ENCODE measurements around the gene SPP2. TPM values are rescaled to one million over a fixed set of nuclear protein-coding genes. Genes with fewer than 3 reads are reported as not detected.

SPP2 gene
- total and polyA plus RNA-seq, 2 of the 8 experiments (the other 6 are each of a cell fraction or from before 2014, with no cell fraction given), result not detected

- Histone ChIP-seq H3K23me2 (ENCODE audit: low read depth, low read length) (no peaks in the 10 kb centered on the region), H3K56ac (replicated peaks; ENCODE audit: insufficient read length, low read depth, low read length) (no peak overlapping the region), H3K27ac (ENCODE audit: low read depth, low read length) (no peak overlapping the region), H3K23ac (ENCODE audit: insufficient read length) (no peak overlapping the region), H4K20me1 (replicated peaks in 1 of 2; ENCODE audit: control insufficient read depth in 1 of 2, insufficient read depth in 2 of 2, low read length in 2 of 2) (no peaks in the 10 kb centered on the region), H2BK120ac (replicated peaks; ENCODE audit: low read depth, low read length) (no peak overlapping the region), H4K91ac (replicated peaks; ENCODE audit: insufficient read length, low read length) (no peak overlapping the region), H3K9me3 (ENCODE audit: insufficient read depth in 2 of 2, low read depth in 1 of 2, low read length in 1 of 2) (no peaks in the 10 kb centered on the region), H3K79me2 (ENCODE audit: control insufficient read depth in 1 of 2, insufficient read depth in 2 of 2, low read length in 2 of 2) (no peaks in the 10 kb centered on the region), H2BK20ac (ENCODE audit: low read length) (no peak overlapping the region), H2BK5ac (ENCODE audit: low read depth, low read length) (no peak overlapping the region), H3K4ac (replicated peaks; ENCODE audit: insufficient read length, low read depth, low read length) (no peak overlapping the region), H3K36me3 (ENCODE audit: control insufficient read depth in 2 of 4, insufficient read depth in 4 of 4, low read length in 3 of 4) (no peaks in the 10 kb centered on the region), H2BK12ac (ENCODE audit: low read depth, low read length) (no peak overlapping the region), H3K27me3 (replicated peaks in 1 of 4; ENCODE audit: control insufficient read depth in 3 of 4, extremely low read depth in 1 of 4, insufficient read depth in 3 of 4, low read length in 3 of 4) (peaks cover 0 to 1% (median 0%) of the 10 kb centered on the region in 4 experiments; a peak in 1 of 7 replicates), H3K79me1 (ENCODE audit: low read depth, low read length) (no peaks in the 10 kb centered on the region), H3K4me1 (replicated peaks in 1 of 4; ENCODE audit: control insufficient read depth in 3 of 4, insufficient read depth in 4 of 4, low read length in 3 of 4) (no peaks in the 10 kb centered on the region), H4K8ac (ENCODE audit: extremely low read depth, insufficient read depth, low read length) (no peak overlapping the region), H2BK15ac (ENCODE audit: low read length) (no peak overlapping the region), H3K18ac (ENCODE audit: extremely low read depth, low read length) (no peak overlapping the region), H2AFZ (ENCODE audit: low read length) (no peak overlapping the region), H3K4me2 (ENCODE audit: insufficient read depth in 1 of 2, low read depth in 2 of 2, low read length in 2 of 2) (no peak overlapping the region), H2AK5ac (ENCODE audit: low read depth, low read length) (no peak overlapping the region), H3K4me3 (ENCODE audit: extremely low read depth in 1 of 4, insufficient read depth in 2 of 4, low read depth in 3 of 4, low read length in 4 of 4) (no peak overlapping the region), H3K9ac (replicated peaks in 1 of 4; ENCODE audit: extremely low read depth in 1 of 4, low read depth in 3 of 4, low read length in 3 of 4) (no peak overlapping the region), H4K5ac (ENCODE audit: insufficient read length, low read depth, low read length) (no peak overlapping the region), H3K14ac (ENCODE audit: insufficient read length) (no peak overlapping the region)
- 84% methylated on average over 3 of the region's 3 CpGs; no CpG with 5 or more reads in 1 of the 2 experiments for WGBS, 2 experiments (ENCODE audit: extremely low coverage in 1 of 2, insufficient coverage in 1 of 2, insufficient read length in 1 of 2, insufficient replicate concordance in 2 of 2, low coverage in 1 of 2, low lambda C conversion rate in 2 of 2, missing lambda C conversion rate in 1 of 2)
- no peak for FAIRE-seq
- TF ChIP-seq TEAD4 (IDR thresholded peaks at IDR 0.05; ENCODE audit: low read depth, low read length) (no peak), TAF1 (IDR thresholded peaks at IDR 0.05; ENCODE audit: low read depth, low read length) (no peak), RAD21 (IDR thresholded peaks at IDR 0.05 in 1 of 2, conservative IDR thresholded peaks at IDR 0.05 in 1 of 2; ENCODE audit: low read depth in 2 of 2, low read length in 2 of 2) (no peak), EGR1 (IDR thresholded peaks at IDR 0.05; ENCODE audit: borderline replicate concordance, low read depth, low read length) (no peak), KDM5A (IDR thresholded peaks at IDR 0.05; ENCODE audit: low read length) (no peak), USF2 (IDR thresholded peaks at IDR 0.05; ENCODE audit: low read length) (no peak), CBX5 (IDR thresholded peaks at IDR 0.05; ENCODE audit: low read depth, low read length) (no peak), GTF2F1 (IDR thresholded peaks at IDR 0.05; ENCODE audit: borderline replicate concordance, low read depth, low read length) (no peak), ZNF274 (IDR thresholded peaks at IDR 0.05; ENCODE audit: borderline replicate concordance, extremely low read depth, low read length) (no peak), SP1 (IDR thresholded peaks at IDR 0.05; ENCODE audit: low read depth, low read length) (no peak), TBP (IDR thresholded peaks at IDR 0.05; ENCODE audit: low read depth, low read length) (no peak), SUZ12 (IDR thresholded peaks at IDR 0.05; ENCODE audit: low read length) (no peak), SP2 (IDR thresholded peaks at IDR 0.05; ENCODE audit: low read length) (no peak), BCL11A (IDR thresholded peaks at IDR 0.05; ENCODE audit: low read depth in 2 of 2, low read length in 2 of 2) (no peak)
- no peak for DNase-seq (ENCODE audit: low read depth in 1 of 2, low spot score in 2 of 2)
- ChIA-PET POLR2A (ENCODE audit: partially characterized antibody) (no interaction called here), CTCF (ENCODE audit: partially characterized antibody) (interaction anchor here (0.6 kb wide), 1 partner anchor 23 kb away, joined by 3 read pairs; no protein-coding TSS in a partner anchor)
Observed at GRCh38 chr2:234046521-234046920, 4.0 kb upstream of the SPP2 start.

Data from H1 (cell line).